OCI-LY3 (cell line): ENCODE data around the gene DAB1.

Source experiments
- EZH2phosphoT487 ChIP-seq: fragments of 200-600 bp; shearing (Covaris generic); IDR thresholded peaks from 2 replicates; pipeline ENCODE4 v1.6.1; 2018; ENCODE audit warnings: antibody characterized with exemption, mixed run types, low read depth
- TF ChIP-seq, protein P1 (sequence below): fragments of 200-600, 300-600 bp; sonication (generic); IDR thresholded peaks from 2 replicates; pipeline ENCODE4 v1.5.1; 2014; ENCODE audit warnings: antibody characterized with exemption, low read length, low read depth

DNA sequence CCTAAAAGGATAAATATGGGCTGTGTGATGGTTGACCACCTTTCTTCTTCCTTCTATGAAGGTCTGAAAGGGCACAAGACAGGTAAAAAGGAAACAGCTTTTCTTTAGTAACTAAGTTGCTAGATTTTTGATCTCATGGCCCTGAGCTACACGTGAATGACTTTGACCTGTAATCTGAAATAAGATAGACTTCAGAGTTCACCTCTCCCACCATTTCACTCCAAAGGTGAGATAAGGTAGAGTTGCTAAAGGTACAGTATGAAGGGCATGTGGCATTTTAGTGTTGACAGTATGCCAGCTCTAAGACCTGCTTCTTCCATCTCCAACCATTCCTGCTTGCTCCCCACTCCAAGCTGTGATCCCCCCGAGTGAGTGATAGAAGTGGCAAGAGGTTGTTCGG lies 432.3 kb downstream of the DAB1 start:
- TF ChIP-seq, protein P1, sequence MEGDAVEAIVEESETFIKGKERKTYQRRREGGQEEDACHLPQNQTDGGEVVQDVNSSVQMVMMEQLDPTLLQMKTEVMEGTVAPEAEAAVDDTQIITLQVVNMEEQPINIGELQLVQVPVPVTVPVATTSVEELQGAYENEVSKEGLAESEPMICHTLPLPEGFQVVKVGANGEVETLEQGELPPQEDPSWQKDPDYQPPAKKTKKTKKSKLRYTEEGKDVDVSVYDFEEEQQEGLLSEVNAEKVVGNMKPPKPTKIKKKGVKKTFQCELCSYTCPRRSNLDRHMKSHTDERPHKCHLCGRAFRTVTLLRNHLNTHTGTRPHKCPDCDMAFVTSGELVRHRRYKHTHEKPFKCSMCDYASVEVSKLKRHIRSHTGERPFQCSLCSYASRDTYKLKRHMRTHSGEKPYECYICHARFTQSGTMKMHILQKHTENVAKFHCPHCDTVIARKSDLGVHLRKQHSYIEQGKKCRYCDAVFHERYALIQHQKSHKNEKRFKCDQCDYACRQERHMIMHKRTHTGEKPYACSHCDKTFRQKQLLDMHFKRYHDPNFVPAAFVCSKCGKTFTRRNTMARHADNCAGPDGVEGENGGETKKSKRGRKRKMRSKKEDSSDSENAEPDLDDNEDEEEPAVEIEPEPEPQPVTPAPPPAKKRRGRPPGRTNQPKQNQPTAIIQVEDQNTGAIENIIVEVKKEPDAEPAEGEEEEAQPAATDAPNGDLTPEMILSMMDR: no peak
- TF ChIP-seq EZH2phosphoT487: no peak
